ENCODE data around the gene MARK2.
"Not testable (repeated sequence)": the region's sequence is repeated elsewhere in the genome, so short reads cannot be mapped to it uniquely, and the experiment has no call there.

The MARK2 gene

GRCh38 chr11:63858628-63859550, 20.0 kb downstream of the MARK2 start:
- peak; percentile 66 to 84 for DNase-seq

GRCh38 chr11:63862923-63863322, 24.0 kb downstream of the MARK2 start:
- no peak for DNase-seq

- not testable (repeated sequence) for DNase-seq
Observed at GRCh38 chr11:63863620-63864019, 24.7 kb downstream of the MARK2 start.

GRCh38 chr11:63866211-63866610, 27.3 kb downstream of the MARK2 start:
- peak in 1 of 2 donors; percentile 53 for DNase-seq

- DNase-seq: no peak
Observed at GRCh38 chr11:63867511-63867910, 28.6 kb downstream of the MARK2 start.

- DNase-seq: no peak
Observed at GRCh38 chr11:63868399-63869064, 29.6 kb downstream of the MARK2 start.

GRCh38 chr11:63869171-63869591, 30.3 kb downstream of the MARK2 start:
- no peak for DNase-seq

GRCh38 chr11:63869683-63870082, 30.8 kb downstream of the MARK2 start:
- DNase-seq: no peak

- DNase-seq: peak; percentile 51 to 68
Observed at GRCh38 chr11:63870351-63871140, 31.6 kb downstream of the MARK2 start.

GRCh38 chr11:63871962-63872799, 33.3 kb downstream of the MARK2 start:
- peak; percentile 93 to 99 for DNase-seq

GRCh38 chr11:63872800-63873197, 33.9 kb downstream of the MARK2 start:
- no peak for DNase-seq

GRCh38 chr11:63873311-63873710, 34.4 kb downstream of the MARK2 start:
- DNase-seq: peak in 1 of 2 donors; percentile 50

- DNase-seq: no peak
Observed at GRCh38 chr11:63874511-63874910, 35.6 kb downstream of the MARK2 start.

- DNase-seq: no peak
Observed at GRCh38 chr11:63875506-63876065, 36.7 kb downstream of the MARK2 start.

GRCh38 chr11:63876616-63877015, 37.7 kb downstream of the MARK2 start:
- DNase-seq: no peak

- DNase-seq: no peak
Observed at GRCh38 chr11:63877658-63878241, 38.8 kb downstream of the MARK2 start.

GRCh38 chr11:63879598-63880402, 40.9 kb downstream of the MARK2 start:
- DNase-seq: peak in 1 of 2 donors; percentile 11

- DNase-seq: peak in 1 of 2 donors; percentile 8
Observed at GRCh38 chr11:63880403-63880790, 41.5 kb downstream of the MARK2 start.

GRCh38 chr11:63882555-63883242, 43.8 kb downstream of the MARK2 start:
- peak; percentile 76 to 88 for DNase-seq

- peak; percentile 9 to 52 for DNase-seq
Observed at GRCh38 chr11:63883791-63884190, 44.9 kb downstream of the MARK2 start.
